ENCODE measurements around the gene FCRL1.

Gene FCRL1

DNA sequence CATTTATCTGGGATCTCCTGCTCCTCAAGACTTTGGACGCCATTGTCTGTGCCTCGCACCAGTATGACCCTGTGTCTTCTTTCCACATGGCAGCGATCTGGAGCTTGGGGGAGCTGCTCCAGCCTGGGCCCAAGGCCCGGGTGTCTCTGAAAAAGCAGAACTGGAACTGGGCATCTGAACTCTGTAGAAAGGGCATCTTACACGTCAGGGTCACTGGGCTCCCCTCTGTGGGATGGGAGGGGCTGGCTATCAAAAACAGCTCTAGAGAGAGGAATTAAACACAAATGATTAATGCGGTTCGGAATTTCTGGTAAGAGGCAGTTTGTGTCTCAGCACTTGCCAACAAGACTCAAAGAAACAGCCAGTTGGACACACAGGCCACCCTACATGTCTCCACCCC, 16.1 kb downstream of the FCRL1 start:
- no peak for DNase-seq (ENCODE audit: low read depth in 2 of 2, low spot score in 1 of 2)

GRCh38 chr1:157799996-157800395, 19.9 kb downstream of the FCRL1 start:
- DNase-seq (ENCODE audit: low read depth in 2 of 2, low spot score in 1 of 2): no peak

GRCh38 chr1:157798211-157798610, 21.7 kb downstream of the FCRL1 start:
- DNase-seq (ENCODE audit: low read depth in 2 of 2, low spot score in 1 of 2): no peak

DNA sequence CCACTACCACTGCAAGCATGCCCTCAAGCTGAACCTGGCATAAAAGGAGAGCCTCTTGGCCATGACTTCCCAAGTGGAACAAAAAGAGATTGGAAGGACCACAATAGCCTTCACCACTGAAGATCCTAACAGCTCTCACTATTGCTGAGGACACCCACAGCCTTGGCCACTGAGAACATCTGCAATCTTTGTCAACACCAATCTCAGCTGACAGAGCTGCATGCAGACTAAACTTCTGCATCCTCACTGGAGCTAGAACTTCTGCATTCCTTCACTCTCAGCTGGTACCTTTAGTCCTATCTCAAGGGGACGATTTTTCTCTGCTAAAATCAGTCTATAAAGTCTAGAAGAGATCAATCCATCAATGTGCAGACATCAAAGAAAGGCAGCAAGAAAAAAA, 34.7 kb downstream of the FCRL1 start:
- no peak for DNase-seq (ENCODE audit: low read depth in 2 of 2, low spot score in 1 of 2)

GRCh38 chr1:157784801-157785200, 35.1 kb downstream of the FCRL1 start:
- DNase-seq (ENCODE audit: low read depth in 2 of 2, low spot score in 1 of 2): no peak

- no peak for DNase-seq (ENCODE audit: low read depth in 2 of 2, low spot score in 1 of 2)
Observed at GRCh38 chr1:157782931-157783330, 37.0 kb downstream of the FCRL1 start.

- DNase-seq (ENCODE audit: low read depth in 2 of 2, low spot score in 1 of 2): no peak
Observed at GRCh38 chr1:157781048-157781447, 38.9 kb downstream of the FCRL1 start.

- no peak for DNase-seq (ENCODE audit: low read depth in 2 of 2, low spot score in 1 of 2)
Observed at GRCh38 chr1:157776971-157777391, 42.9 kb downstream of the FCRL1 start, which contains the start of gene FCRL2. Gene FCRL2, minus strand, starts transcription at chr1:157777132. Its CDS starts 59 bp downstream, at chr1:157777073.

DNA sequence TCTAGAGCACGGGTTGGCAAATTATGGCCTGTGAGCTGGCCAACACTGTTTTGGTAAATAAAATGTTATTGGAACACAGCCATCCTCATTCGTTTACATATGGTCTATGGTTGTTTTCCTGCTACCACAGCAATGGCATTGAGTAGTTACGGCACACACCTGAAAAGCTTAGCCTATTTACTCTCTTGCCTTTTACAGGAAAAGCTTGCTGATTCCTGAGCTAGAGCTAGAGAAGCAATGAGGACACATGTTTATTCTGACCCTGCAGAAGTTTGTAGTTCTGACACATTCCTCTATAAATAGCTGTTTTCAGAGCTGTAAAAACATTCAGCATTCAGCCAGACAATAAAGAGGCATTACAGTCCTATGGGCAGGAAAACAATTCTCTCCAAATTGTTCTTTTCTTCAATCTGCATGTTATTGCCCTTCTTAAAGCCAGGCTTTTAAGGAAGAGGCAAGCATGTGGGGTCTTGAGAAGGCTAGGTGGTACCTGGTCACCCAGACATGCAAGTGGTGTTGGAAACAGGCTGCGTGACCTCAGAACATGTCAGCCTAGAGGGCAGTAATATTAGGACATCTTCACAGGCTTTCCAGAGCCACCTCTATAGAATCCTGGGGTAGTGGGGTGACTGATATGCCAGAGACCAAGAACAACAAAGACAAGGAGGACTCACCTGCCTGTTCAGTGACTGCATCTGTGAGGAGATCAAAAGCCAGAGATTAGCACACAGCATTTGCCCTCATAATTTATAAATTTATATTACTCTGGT, 44.6 kb downstream of the FCRL1 start:
- DNase-seq (ENCODE audit: low read depth in 2 of 2, low spot score in 1 of 2): no peak

DNA sequence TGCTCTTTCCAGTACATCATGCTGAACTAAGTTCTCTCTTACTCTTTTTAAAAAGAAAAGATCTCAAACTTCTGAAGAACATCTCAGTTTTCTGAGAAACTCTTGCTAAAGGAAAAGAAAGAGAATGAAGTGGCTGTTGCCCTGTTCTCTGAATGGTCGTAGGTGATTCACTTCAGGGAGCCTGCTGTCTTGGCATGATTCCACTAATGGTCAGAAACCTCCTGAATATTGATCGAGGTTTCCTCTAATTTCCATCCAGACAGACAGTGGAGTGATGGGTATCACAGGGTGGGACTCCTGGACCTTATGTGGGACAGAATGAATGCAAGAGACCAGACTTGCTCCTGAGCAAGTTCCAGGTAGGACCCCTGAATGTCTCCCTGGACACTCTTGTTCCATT, 45.5 kb downstream of the FCRL1 start:
- no peak for DNase-seq (ENCODE audit: low read depth in 2 of 2, low spot score in 1 of 2)

GRCh38 chr1:157773493-157774350, 46.2 kb downstream of the FCRL1 start:
- no peak for DNase-seq (ENCODE audit: low read depth in 2 of 2, low spot score in 1 of 2)

DNA sequence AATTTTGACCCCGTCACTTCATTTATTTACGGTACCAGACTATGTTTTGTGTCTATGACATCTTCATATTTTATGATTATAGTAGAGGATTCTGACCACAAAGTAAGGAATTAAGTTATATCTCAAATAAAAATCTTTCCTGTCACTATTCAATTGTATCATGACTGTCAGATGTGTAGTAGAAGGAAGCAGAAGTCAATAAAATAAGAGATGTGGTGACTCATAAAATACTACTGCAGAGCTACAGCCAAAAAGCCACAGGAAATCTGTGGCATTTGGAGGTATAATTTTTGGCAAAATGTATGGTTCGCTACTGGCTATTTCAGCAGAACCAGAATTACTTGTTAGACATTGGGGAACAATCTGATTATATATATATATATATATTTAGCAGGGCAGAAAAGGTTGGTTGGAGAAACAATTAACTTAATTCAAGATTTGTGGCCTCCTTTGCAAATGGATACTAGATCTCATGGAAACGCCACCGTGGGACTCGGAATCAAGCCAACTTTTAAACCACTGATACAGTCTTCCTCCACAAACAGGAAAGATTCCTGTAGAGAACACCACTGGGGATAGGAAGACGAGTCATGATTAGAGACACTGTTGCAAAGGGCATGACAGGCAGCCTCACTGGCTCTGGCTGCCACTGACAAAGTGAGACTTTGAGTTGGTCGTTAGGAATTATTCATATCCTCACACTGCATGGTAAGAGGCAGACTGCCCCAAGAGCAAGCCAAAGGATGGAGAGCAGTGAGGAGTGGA, 48.1 kb downstream of the FCRL1 start:
- no peak for DNase-seq (ENCODE audit: low read depth in 2 of 2, low spot score in 1 of 2)

- DNase-seq (ENCODE audit: low read depth in 2 of 2, low spot score in 1 of 2): no peak
Observed at GRCh38 chr1:157770442-157771043, 49.4 kb downstream of the FCRL1 start.

DNA sequence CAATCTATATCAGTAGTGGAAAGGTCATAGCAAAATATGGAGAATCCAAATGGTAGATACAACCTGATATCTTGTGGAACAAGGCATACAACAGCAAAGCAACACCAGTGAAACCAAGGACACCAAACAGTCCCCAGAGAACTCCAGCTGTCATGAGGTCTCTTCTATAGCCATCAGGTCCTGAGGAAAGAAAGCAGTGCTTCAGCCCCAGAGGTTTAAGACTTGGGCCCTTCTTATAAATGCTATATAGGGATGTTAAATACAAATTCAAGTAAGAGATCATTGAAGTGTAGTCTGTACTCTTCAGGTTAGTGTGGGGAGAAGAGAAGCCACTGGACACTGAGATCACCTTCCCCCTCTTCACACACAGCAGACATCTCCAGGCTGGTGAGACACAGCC, 53.1 kb downstream of the FCRL1 start:
- DNase-seq (ENCODE audit: low read depth in 2 of 2, low spot score in 1 of 2): no peak

DNA sequence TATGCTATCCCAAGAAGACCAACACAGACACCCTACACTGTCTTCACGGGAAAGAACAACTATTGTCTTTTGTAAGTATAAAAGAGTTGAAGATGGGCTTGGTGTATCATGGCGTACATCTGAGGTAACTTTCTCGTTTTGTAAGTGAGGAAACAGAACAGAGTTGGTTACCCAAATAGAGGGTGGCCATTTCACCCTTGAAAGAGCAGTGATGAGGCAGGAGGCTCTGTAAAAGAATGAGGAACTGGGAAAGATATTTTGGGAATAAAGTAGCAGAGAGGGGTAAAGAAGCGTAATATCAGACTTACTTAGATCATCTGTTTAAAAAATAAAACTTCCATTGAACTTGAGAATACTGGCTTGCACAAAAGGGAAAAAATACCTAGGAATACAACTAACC, 61.9 kb downstream of the FCRL1 start:
- no peak for DNase-seq (ENCODE audit: low read depth in 2 of 2, low spot score in 1 of 2)

DNA sequence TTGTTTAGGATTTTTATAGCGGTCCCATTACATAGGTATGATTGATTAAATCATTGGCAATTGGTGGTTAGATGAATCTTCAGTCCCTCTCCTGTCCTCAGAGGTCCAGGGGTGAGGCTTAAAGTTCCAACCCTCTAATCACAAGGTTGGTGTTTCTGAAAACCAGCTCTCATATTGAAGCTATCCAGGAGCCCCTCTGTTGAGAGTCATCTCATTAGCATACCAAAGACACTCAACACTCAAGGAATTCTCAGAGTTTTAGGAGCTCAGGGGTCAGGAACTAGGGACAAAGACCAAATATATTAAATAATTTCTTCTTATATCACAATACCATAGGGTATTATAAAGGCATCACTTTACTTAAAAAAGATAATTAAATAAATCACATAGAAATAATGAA, 66.3 kb downstream of the FCRL1 start:
- no peak for DNase-seq (ENCODE audit: low read depth in 2 of 2, low spot score in 1 of 2)

GRCh38 chr1:157751283-157751682, 68.6 kb downstream of the FCRL1 start:
- DNase-seq (ENCODE audit: low read depth in 2 of 2, low spot score in 1 of 2): no peak

DNA sequence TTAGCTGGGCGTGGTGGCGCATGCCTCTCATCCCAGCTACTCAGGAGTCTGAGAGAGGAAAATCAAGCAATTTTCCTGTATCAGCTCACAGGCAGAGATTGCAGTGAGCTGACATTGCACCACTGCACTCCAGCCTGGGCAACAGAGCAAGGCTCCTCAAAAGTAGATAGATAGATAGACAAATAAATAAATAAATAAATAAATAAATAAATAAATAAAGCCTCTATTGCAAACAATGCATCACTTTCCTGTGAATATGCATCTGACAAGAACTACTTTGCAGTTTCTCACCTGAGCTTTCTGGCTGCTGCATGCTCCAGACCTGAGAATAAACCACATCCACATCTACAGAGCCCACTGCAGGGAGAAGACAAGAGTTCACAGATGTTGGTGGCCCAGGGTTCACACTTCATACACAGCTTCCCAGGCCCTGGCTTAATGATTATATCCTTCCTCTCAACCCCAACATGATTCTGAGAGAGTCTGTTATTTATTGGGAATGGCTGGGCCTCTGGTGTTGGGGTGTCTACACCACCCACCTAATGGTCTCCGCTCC, 71.6 kb downstream of the FCRL1 start:
- DNase-seq (ENCODE audit: low read depth in 2 of 2, low spot score in 1 of 2): no peak
